B cell (primary cell): ENCODE results near the gene BRAF. TPM values are rescaled to one million over a fixed set of nuclear protein-coding genes. Genes with fewer than 3 reads are reported as not detected.

Experiments used
- ATAC-seq: fragments of 200-7000 bp; cut with Tn5 transposase; one replicate; pipeline ENCODE4 v1.10.0; 2021; ENCODE audit warnings: low read depth, mild to moderate bottlenecking, moderate number of reproducible peaks, moderate library complexity
- CTCF ChIA-PET: fragments of 350-600 bp; sonication (Branson Sonifier 250); formaldehyde crosslinking; loops from one replicate; lab custom pipeline; 2021; ENCODE audit warnings: antibody characterized with exemption, inconsistent platforms; lab: Charles Lee
- POLR2A ChIA-PET: fragments of 350-600 bp; sonication (Branson Sonifier 250); formaldehyde crosslinking; loops from one replicate; lab custom pipeline; 2021; ENCODE audit warnings: antibody characterized with exemption; lab: Charles Lee
- DNase-seq: peaks from one replicate; pipeline ENCODE4 v3.0.0; 2013
- H2AFZ ChIP-seq: 2 replicates; pipeline ENCODE4 v1.6.1; 2012; ENCODE audit warnings: mild to moderate bottlenecking, low read depth, low read length; ENCODE audit not compliant: insufficient read depth, poor library complexity, severe bottlenecking
- H3K27ac ChIP-seq, 2 donors: 1 replicate in 1 of 2; 2 replicates in 1 of 2; pipeline ENCODE4 v1.5.1; 2012 to 2013; ENCODE audit warnings: low read length in 2 of 2, mild to moderate bottlenecking in 2 of 2, moderate library complexity in 1 of 2
- H3K27me3 ChIP-seq, 4 experiments: fragments of 200-600 bp in 1 of 4; sonication (generic) in 1 of 4; replicated peaks in 1 of 4; 1 replicate in 2 of 4; 2 replicates in 2 of 4; pipeline versions ENCODE4 v1.6.1 to v1.7.0; 2013 to 2016; ENCODE audit warnings: low read length in 3 of 4, mild to moderate bottlenecking in 2 of 4, mixed read lengths in 1 of 4, moderate library complexity in 1 of 4; ENCODE audit not compliant: insufficient read depth in 4 of 4, control insufficient read depth in 3 of 4; ENCODE audit errors: control extremely low read depth in 1 of 4
- H3K36me3 ChIP-seq, 2 experiments: replicated peaks in 1 of 2; 1 replicate in 1 of 2; 2 replicates in 1 of 2; pipeline versions ENCODE4 v1.6.1 to v1.7.1; 2013; ENCODE audit warnings: low read length in 1 of 2; ENCODE audit not compliant: insufficient read depth in 2 of 2, control insufficient read depth in 1 of 2; ENCODE audit errors: control extremely low read depth in 1 of 2, extremely low read depth in 1 of 2
- H3K4me1 ChIP-seq, 2 donors: fragments of 200-600 bp in 1 of 2; sonication (generic) in 1 of 2; 1 replicate in 1 of 2; 2 replicates in 1 of 2; pipeline versions ENCODE4 v1.5.1 to v1.6.1; 2013 to 2017; ENCODE audit warnings: low read length in 2 of 2; ENCODE audit not compliant: control insufficient read depth in 2 of 2, insufficient read depth in 2 of 2
- H3K4me2 ChIP-seq: replicated peaks from 2 replicates; pipeline ENCODE3; 2012; ENCODE audit warnings: mild to moderate bottlenecking, low read depth, low read length; ENCODE audit not compliant: poor library complexity, severe bottlenecking
- H3K4me3 ChIP-seq, 5 experiments: fragments of 200-600 bp in 1 of 5; sonication (generic) in 1 of 5; 1 replicate in 3 of 5; 2 replicates in 2 of 5; pipeline versions ENCODE4 v1.5.1 to v1.7.0; 2011 to 2016; ENCODE audit warnings: low read length in 4 of 5, mild to moderate bottlenecking in 4 of 5, low read depth in 2 of 5, control low read depth in 1 of 5, moderate library complexity in 1 of 5; ENCODE audit not compliant: insufficient read depth in 1 of 5; ENCODE audit errors: control extremely low read depth in 1 of 5, extremely low read depth in 1 of 5
- H3K79me2 ChIP-seq: fragments of 200-600 bp; sonication (generic); one replicate; pipeline ENCODE4 v1.6.0; 2016; ENCODE audit warnings: low read length; ENCODE audit not compliant: control insufficient read depth, insufficient read depth
- H3K9ac ChIP-seq: fragments of 200-600 bp; sonication (generic); 2 replicates; pipeline ENCODE4 v1.6.1; 2017; ENCODE audit warnings: mild to moderate bottlenecking, low read length, moderate library complexity
- H3K9me3 ChIP-seq, 3 donors: one replicate each; pipeline versions ENCODE4 v1.6.1 to v1.7.1; 2013; ENCODE audit warnings: low read length in 2 of 3; ENCODE audit not compliant: control insufficient read depth in 2 of 3, insufficient read depth in 1 of 3; ENCODE audit errors: control extremely low read depth in 1 of 3
- H4K20me1 ChIP-seq: 2 replicates; pipeline ENCODE4 v1.6.0; 2012; ENCODE audit warnings: mild to moderate bottlenecking, low read length; ENCODE audit not compliant: insufficient read depth, control insufficient read depth, poor library complexity, severe bottlenecking
- H3K27ac Mint-ChIP-seq: one replicate; pipeline ENCODE4 v1.8.0; 2021; ENCODE audit warnings: mixed read lengths
- H3K27me3 Mint-ChIP-seq: one replicate; pipeline ENCODE4 v1.8.0; 2021; ENCODE audit warnings: mixed read lengths
- H3K4me1 Mint-ChIP-seq: one replicate; pipeline ENCODE4 v1.8.0; 2021; ENCODE audit warnings: mixed read lengths
- H3K4me3 Mint-ChIP-seq: one replicate; pipeline ENCODE4 v1.8.0; 2021; ENCODE audit warnings: mixed read lengths
- H3K9me3 Mint-ChIP-seq: one replicate; pipeline ENCODE4 v1.8.0; 2022; ENCODE audit warnings: mixed read lengths; ENCODE audit not compliant: insufficient read depth
- CTCF ChIP-seq: fragments of 200-600 bp; IDR thresholded peaks from one replicate; pipeline ENCODE4 v1.8.0; 2022; ENCODE audit warnings: antibody characterized with exemption, mild to moderate bottlenecking
- EZH2 ChIP-seq: IDR thresholded peaks from 2 replicates; pipeline ENCODE4 v1.6.1; 2012; ENCODE audit warnings: borderline replicate concordance, low read depth, mild to moderate bottlenecking, moderate library complexity, low read length; ENCODE audit not compliant: insufficient read depth, poor library complexity, severe bottlenecking
- WGBS: methylation state at CpG from one replicate; pipeline ENCODE4 v1.1.5; 2013; ENCODE audit warnings: missing lambda C conversion rate; ENCODE audit not compliant: insufficient coverage; 5-methylcytosine and 5-hydroxymethylcytosine counted together
- intact Hi-C: fragments of 100-400 bp; cut with micrococcal nuclease; formaldehyde crosslinking; loops from one replicate; pipeline ENCODE4 v1.10.0; 2022
- polyA plus RNA-seq: library from polyadenylated mRNA; depleted of rRNA; stranded (reverse); fragments of >200 nt; gene quantifications from 2 replicates; pipeline ENCODE4 v1.2.3, GENCODE V29; 2012
- total RNA-seq, 2 donors: library from RNA; stranded (reverse); fragments of 120-200 nt in 1 of 2; gene quantifications; 1 replicate in 1 of 2; 2 replicates in 1 of 2; pipeline versions ENCODE4 v1.2.3 to v1.2.4, GENCODE V29; 2013 to 2022

The BRAF gene
- total and polyA plus RNA-seq, 2 donors (not counting 1 experiment from before 2014, with no cell fraction given) = 13.5 to 90.9 TPM

- Histone ChIP-seq H3K27ac (no peak overlapping the region), H3K9me3 (no peaks in the 10 kb centered on the region), H3K4me2 (no peak overlapping the region), H3K27me3 (no peaks in the 10 kb centered on the region), H4K20me1 (peaks cover 25% of the 10 kb centered on the region), H3K79me2 (peaks cover 28% of the 10 kb centered on the region), H3K4me1 (no peaks in the 10 kb centered on the region), H3K4me3 (no peak overlapping the region), H3K36me3 (peaks cover 0 to 14% of the 10 kb centered on the region in 2 experiments), H2AFZ (no peak overlapping the region), H3K9ac (no peak overlapping the region)
- intact Hi-C loops = no loop called here
- POLR2A ChIA-PET = no interaction called here
- ATAC-seq (no peak), DNase-seq (no peak)
- no peak overlapping the region for H3K4me3 Mint-ChIP-seq
- WGBS = no CpG with 5 or more reads among the region's 1 CpG
- H3K27me3 Mint-ChIP-seq = no peaks in the 10 kb centered on the region
- no peak overlapping the region for H3K27ac Mint-ChIP-seq
- TF ChIP-seq CTCF = no peak
- no peak for TF ChIP-seq EZH2
- CTCF ChIA-PET = no interaction called here
- H3K9me3 Mint-ChIP-seq = peaks cover 4% of the 10 kb centered on the region
- peaks cover 3% of the 10 kb centered on the region for H3K4me1 Mint-ChIP-seq
Observed at GRCh38 chr7:140841166-140841715, 83.5 kb downstream of the BRAF start.

GRCh38 chr7:140831724-140832123, 93.0 kb downstream of the BRAF start:
- ChIA-PET POLR2A (no interaction called here), CTCF (no interaction called here)
- H3K9me3 ChIP-seq = no peaks in the 10 kb centered on the region
- no peak overlapping the region for H3K4me3 ChIP-seq
- H3K27me3 ChIP-seq = no peaks in the 10 kb centered on the region
- Mint-ChIP-seq H3K27me3 (no peaks in the 10 kb centered on the region), H3K27ac (no peak overlapping the region), H3K4me3 (no peak overlapping the region), H3K4me1 (peaks cover 3% of the 10 kb centered on the region), H3K9me3 (no peaks in the 10 kb centered on the region)
- intact Hi-C loops = no loop called here
- no peak for ATAC-seq
- WGBS = no CpG with 5 or more reads among the region's 4 CpGs
- H3K27ac ChIP-seq = no peak overlapping the region
- H3K9ac ChIP-seq = no peak overlapping the region
- TF ChIP-seq CTCF = no peak
- no peak for TF ChIP-seq EZH2
- peaks cover 10% of the 10 kb centered on the region for H4K20me1 ChIP-seq
- no peak overlapping the region for H2AFZ ChIP-seq
- no peaks in the 10 kb centered on the region for H3K4me1 ChIP-seq
- no peaks in the 10 kb centered on the region for H3K79me2 ChIP-seq
- H3K4me2 ChIP-seq = no peak overlapping the region
- peaks cover 0 to 31% of the 10 kb centered on the region in 2 experiments for H3K36me3 ChIP-seq
- DNase-seq = no peak
